Measurements from ENCODE around the gene KRTAP19-2. TPM values are rescaled to one million over a fixed set of nuclear protein-coding genes. Genes with fewer than 3 reads are reported as not detected.
"Not testable (repeated sequence)": the region's sequence is repeated elsewhere in the genome, so short reads cannot be mapped to it uniquely, and the experiment has no call there.

Gene KRTAP19-2
- not detected for polyA plus RNA-seq

- no peak within 1 kb of the TSS for H3K4me3 Mint-ChIP-seq
- H3K27ac Mint-ChIP-seq, result no peak within 1 kb of the TSS
- DNase-seq, result no peak
- no peaks in the 10 kb centered on the region for H3K4me1 Mint-ChIP-seq
- peaks cover 0 to 4% (median 0%) of the 10 kb centered on the region in 3 donors for H3K36me3 Mint-ChIP-seq
- H3K27me3 Mint-ChIP-seq (ENCODE audit: low read depth in 3 of 3), result peaks cover 0 to 2% (median 1%) of the 10 kb centered on the region in 3 donors
- peaks cover 0 to 36% (median 18%) of the 10 kb centered on the region in 6 donors for H3K9me3 Mint-ChIP-seq
Observed at GRCh38 chr21:30487336-30487735, at the start of gene KRTAP19-2. TSS of gene KRTAP19-2 (minus strand) at chr21:30487436. CDS start at chr21:30487348, 88 bp downstream.

- H3K4me1 Mint-ChIP-seq, result no peaks in the 10 kb centered on the region
Observed at GRCh38 chr21:30518876-30519275, 31.6 kb upstream of the KRTAP19-2 start.

GRCh38 chr21:30515681-30516080, 28.4 kb upstream of the KRTAP19-2 start:
- Mint-ChIP-seq H3K9me3 (peaks cover 3 to 37% (median 14%) of the 10 kb centered on the region in 6 donors), H3K27ac (no peak overlapping the region), H3K4me1 (no peaks in the 10 kb centered on the region), H3K27me3 (ENCODE audit: low read depth in 3 of 3) (no peaks in the 10 kb centered on the region), H3K36me3 (no peaks in the 10 kb centered on the region), H3K4me3 (no peak overlapping the region)
- no peak for DNase-seq

More at GRCh38 chr21:30518876-30519275, 31.6 kb upstream of the KRTAP19-2 start:
- Mint-ChIP-seq H3K4me3 (no peak overlapping the region), H3K36me3 (no peaks in the 10 kb centered on the region), H3K27ac (no peak overlapping the region), H3K9me3 (peaks cover 3 to 37% (median 13%) of the 10 kb centered on the region in 6 donors), H3K27me3 (ENCODE audit: low read depth in 3 of 3) (peaks cover 0 to 3% (median 0%) of the 10 kb centered on the region in 3 donors)
- no peak for DNase-seq

- H3K36me3 Mint-ChIP-seq; H3K27ac Mint-ChIP-seq; H3K27me3 Mint-ChIP-seq (ENCODE audit: low read depth in 3 of 3); H3K4me3 Mint-ChIP-seq; H3K4me1 Mint-ChIP-seq; DNase-seq: not testable (repeated sequence)
- H3K9me3 Mint-ChIP-seq, result peaks cover 11 to 29% (median 20%) of the 10 kb centered on the region in 6 donors
Observed at GRCh38 chr21:30505621-30506205, 18.5 kb upstream of the KRTAP19-2 start.

- Mint-ChIP-seq H3K36me3 (no peaks in the 10 kb centered on the region), H3K9me3 (peaks cover 8 to 28% (median 19%) of the 10 kb centered on the region in 6 donors), H3K4me3 (no peak within 1 kb of the TSS), H3K27ac (no peak within 1 kb of the TSS), H3K4me1 (no peaks in the 10 kb centered on the region), H3K27me3 (ENCODE audit: low read depth in 3 of 3) (no peaks in the 10 kb centered on the region)
- no peak for DNase-seq
Observed at GRCh38 chr21:30502041-30502440, 14.8 kb upstream of the KRTAP19-2 start, which contains the start of gene KRTAP19-5. TSS of gene KRTAP19-5 (minus strand) at chr21:30502141. CDS start at chr21:30502090, 51 bp downstream.

GRCh38 chr21:30497065-30497464, 9.8 kb upstream of the KRTAP19-2 start, which contains the start of gene KRTAP19-4:
TSS of gene KRTAP19-4 (minus strand) at chr21:30497165. CDS start at chr21:30497110, 55 bp downstream.
- H3K4me3 Mint-ChIP-seq, result no peak within 1 kb of the TSS
- H3K27me3 Mint-ChIP-seq (ENCODE audit: low read depth in 3 of 3), result no peaks in the 10 kb centered on the region
- no peaks in the 10 kb centered on the region for H3K4me1 Mint-ChIP-seq
- H3K27ac Mint-ChIP-seq, result no peak within 1 kb of the TSS
- peaks cover 2 to 11% (median 8%) of the 10 kb centered on the region in 6 donors for H3K9me3 Mint-ChIP-seq
- no peak for DNase-seq
- H3K36me3 Mint-ChIP-seq, result no peaks in the 10 kb centered on the region

GRCh38 chr21:30491963-30492428, 4.8 kb upstream of the KRTAP19-2 start, which contains the start of gene KRTAP19-3:
TSS of gene KRTAP19-3 (minus strand) at chr21:30492013. CDS start at chr21:30491957, 56 bp downstream.
- H3K27ac Mint-ChIP-seq, result no peak within 1 kb of the TSS
- H3K27me3 Mint-ChIP-seq (ENCODE audit: low read depth in 3 of 3), result peaks cover 0 to 2% (median 1%) of the 10 kb centered on the region in 3 donors
- H3K4me1 Mint-ChIP-seq, result no peaks in the 10 kb centered on the region
- no peaks in the 10 kb centered on the region for H3K36me3 Mint-ChIP-seq
- no peak within 1 kb of the TSS for H3K4me3 Mint-ChIP-seq
- no peak for DNase-seq
- H3K9me3 Mint-ChIP-seq, result peaks cover 2 to 20% (median 12%) of the 10 kb centered on the region in 6 donors

- no peak for DNase-seq
- Mint-ChIP-seq H3K36me3 (peaks cover 0 to 4% (median 0%) of the 10 kb centered on the region in 3 donors), H3K4me1 (no peaks in the 10 kb centered on the region), H3K27me3 (ENCODE audit: low read depth in 3 of 3) (peaks cover 0 to 2% (median 1%) of the 10 kb centered on the region in 3 donors), H3K4me3 (no peak overlapping the region), H3K27ac (no peak overlapping the region), H3K9me3 (peaks cover 2 to 29% (median 18%) of the 10 kb centered on the region in 6 donors)
Observed at GRCh38 chr21:30486180-30486579, 1.1 kb downstream of the KRTAP19-2 start.

GRCh38 chr21:30482130-30482529, 5.1 kb downstream of the KRTAP19-2 start:
- Mint-ChIP-seq H3K9me3 (peaks cover 5 to 28% (median 15%) of the 10 kb centered on the region in 6 donors), H3K27me3 (ENCODE audit: low read depth in 3 of 3) (no peaks in the 10 kb centered on the region), H3K36me3 (peaks cover 0 to 4% (median 0%) of the 10 kb centered on the region in 3 donors), H3K4me3 (no peak overlapping the region), H3K27ac (no peak overlapping the region), H3K4me1 (no peaks in the 10 kb centered on the region)
- no peak for DNase-seq

GRCh38 chr21:30480145-30480544, 7.1 kb downstream of the KRTAP19-2 start, which contains the start of gene KRTAP19-1:
TSS of gene KRTAP19-1 (minus strand) at chr21:30480367. CDS start at chr21:30480317, 50 bp downstream.
- no peaks in the 10 kb centered on the region for H3K27me3 Mint-ChIP-seq (ENCODE audit: low read depth in 3 of 3)
- no peak within 1 kb of the TSS for H3K27ac Mint-ChIP-seq
- H3K36me3 Mint-ChIP-seq, result no peaks in the 10 kb centered on the region
- no peaks in the 10 kb centered on the region for H3K4me1 Mint-ChIP-seq
- H3K4me3 Mint-ChIP-seq, result no peak within 1 kb of the TSS
- peaks cover 0 to 14% (median 6%) of the 10 kb centered on the region in 6 donors for H3K9me3 Mint-ChIP-seq
- DNase-seq, result no peak

- H3K9me3 Mint-ChIP-seq, result peaks cover 0 to 17% (median 8%) of the 10 kb centered on the region in 6 donors
- H3K36me3 Mint-ChIP-seq, result no peaks in the 10 kb centered on the region
- no peak overlapping the region for H3K27ac Mint-ChIP-seq
- no peaks in the 10 kb centered on the region for H3K27me3 Mint-ChIP-seq (ENCODE audit: low read depth in 3 of 3)
- no peak overlapping the region for H3K4me3 Mint-ChIP-seq
- H3K4me1 Mint-ChIP-seq, result no peaks in the 10 kb centered on the region
- DNase-seq, result no peak
Observed at GRCh38 chr21:30479259-30479658, 8.0 kb downstream of the KRTAP19-2 start.

- no peak for DNase-seq
- Mint-ChIP-seq H3K36me3 (no peaks in the 10 kb centered on the region), H3K27ac (no peak overlapping the region), H3K9me3 (peaks cover 3 to 24% (median 11%) of the 10 kb centered on the region in 6 donors), H3K27me3 (ENCODE audit: low read depth in 3 of 3) (no peaks in the 10 kb centered on the region), H3K4me3 (no peak overlapping the region), H3K4me1 (no peaks in the 10 kb centered on the region)
Observed at GRCh38 chr21:30478004-30478403, 9.2 kb downstream of the KRTAP19-2 start.

GRCh38 chr21:30468900-30469714, 18.1 kb downstream of the KRTAP19-2 start:
- no peaks in the 10 kb centered on the region for H3K4me1 Mint-ChIP-seq
- no peak overlapping the region for H3K4me3 Mint-ChIP-seq
- peaks cover 2 to 24% (median 7%) of the 10 kb centered on the region in 6 donors for H3K9me3 Mint-ChIP-seq
- H3K27ac Mint-ChIP-seq, result no peak overlapping the region
- H3K27me3 Mint-ChIP-seq (ENCODE audit: low read depth in 3 of 3), result no peaks in the 10 kb centered on the region
- no peaks in the 10 kb centered on the region for H3K36me3 Mint-ChIP-seq
- DNase-seq, result no peak

- no peaks in the 10 kb centered on the region for H3K36me3 Mint-ChIP-seq
- no peak overlapping the region for H3K27ac Mint-ChIP-seq
- DNase-seq, result no peak
- peaks cover 0 to 23% (median 8%) of the 10 kb centered on the region in 6 donors for H3K9me3 Mint-ChIP-seq
- H3K4me1 Mint-ChIP-seq, result no peaks in the 10 kb centered on the region
- no peak overlapping the region for H3K4me3 Mint-ChIP-seq
- no peaks in the 10 kb centered on the region for H3K27me3 Mint-ChIP-seq (ENCODE audit: low read depth in 3 of 3)
Observed at GRCh38 chr21:30463713-30464112, 23.5 kb downstream of the KRTAP19-2 start.

All from immature natural killer cell (primary cell).